ENCODE data around the gene KCNH1. TPM values are rescaled to one million over a fixed set of nuclear protein-coding genes. Genes with fewer than 3 reads are reported as not detected.

The KCNH1 gene
- total RNA-seq, 1 experiment from 2014 or later = 0.17 TPM

- TF ChIP-seq E2F5 (CRISPR knock-in tag; IDR thresholded peaks at IDR 0.05) (no peak), ZNF423 (CRISPR knock-in tag; IDR thresholded peaks at IDR 0.05) (no peak)
Observed at GRCh38 chr1:211127166-211127565, 6.8 kb downstream of the KCNH1 start (continued).

- Mint-ChIP-seq H3K36me3 (no peaks in the 10 kb centered on the region), H3K4me3 (no peak overlapping the region), H3K27me3 (ENCODE audit: low read depth) (peaks cover 8% of the 10 kb centered on the region), H3K27ac (no peak overlapping the region), H3K4me1 (no peaks in the 10 kb centered on the region), H3K9me3 (no peaks in the 10 kb centered on the region)
- CTCF ChIA-PET = interaction anchor here (0.6 to 1.2 kb wide), 3 partner anchors 12 to 374 kb away, joined by 3 to 4 read pairs (median 3); no protein-coding TSS in a partner anchor
- no peak for TF ChIP-seq RELA (CRISPR knock-in tag; IDR thresholded peaks at IDR 0.05; ENCODE audit: borderline replicate concordance)
- no peak for TF ChIP-seq ATF1 (CRISPR knock-in tag; IDR thresholded peaks at IDR 0.05)
- TF ChIP-seq MLX (CRISPR knock-in tag; IDR thresholded peaks at IDR 0.05) = no peak
- no peak for TF ChIP-seq NFE2L1 (CRISPR knock-in tag; IDR thresholded peaks at IDR 0.05)
- no peak for TF ChIP-seq ELF4 (CRISPR knock-in tag; IDR thresholded peaks at IDR 0.05; ENCODE audit: low read depth)
- no peak for TF ChIP-seq ATF2 (CRISPR knock-in tag; IDR thresholded peaks at IDR 0.05; ENCODE audit: borderline replicate concordance, low read depth)
- no peak for TF ChIP-seq SOX15 (CRISPR knock-in tag; IDR thresholded peaks at IDR 0.05)
- no peak for TF ChIP-seq HMGA2 (CRISPR knock-in tag; IDR thresholded peaks at IDR 0.05)
- TF ChIP-seq MXD4 (CRISPR knock-in tag; IDR thresholded peaks at IDR 0.05; ENCODE audit: borderline replicate concordance) = no peak
- no peak for TF ChIP-seq RORB (CRISPR knock-in tag; IDR thresholded peaks at IDR 0.05)
- TF ChIP-seq ZNF317 (CRISPR knock-in tag; IDR thresholded peaks at IDR 0.05; ENCODE audit: borderline replicate concordance, low read depth) = no peak
- TF ChIP-seq TEAD4 (CRISPR knock-in tag; IDR thresholded peaks at IDR 0.05) = no peak
- no peak for TF ChIP-seq ZBTB21 (CRISPR knock-in tag; IDR thresholded peaks at IDR 0.05; ENCODE audit: borderline replicate concordance)
- TF ChIP-seq FOXP1 (CRISPR knock-in tag; IDR thresholded peaks at IDR 0.05; ENCODE audit: borderline replicate concordance) = no peak
- no peak for TF ChIP-seq FOXJ3 (CRISPR knock-in tag; IDR thresholded peaks at IDR 0.05; ENCODE audit: borderline replicate concordance)
- no peak for TF ChIP-seq ZNF532 (CRISPR knock-in tag; IDR thresholded peaks at IDR 0.05; ENCODE audit: borderline replicate concordance)
- TF ChIP-seq ZNF512 (CRISPR knock-in tag; IDR thresholded peaks at IDR 0.05; ENCODE audit: borderline replicate concordance) = no peak
- no peak for TF ChIP-seq ZNF121 (CRISPR knock-in tag; IDR thresholded peaks at IDR 0.05)
- no peak for TF ChIP-seq ZNF281 (CRISPR knock-in tag; IDR thresholded peaks at IDR 0.05)
- ATAC-seq = no peak
- DNase-seq (ENCODE audit: low spot score) = no peak
- POLR2A ChIA-PET = no interaction called here
Observed at GRCh38 chr1:211126622-211127021, 7.3 kb downstream of the KCNH1 start.
